Hepatocyte (in vitro differentiated cells): ENCODE measurements around the gene MYCBPAP. TPM values are rescaled to one million over a fixed set of nuclear protein-coding genes. Genes with fewer than 3 reads are reported as not detected.

Experiments
- DNase-seq: peaks from one replicate; pipeline ENCODE4 v3.0.0-alpha.2; 2016; ENCODE audit warnings: low spot score
- H2AFZ ChIP-seq: fragments of 200-600 bp; sonication (generic); 2 replicates; pipeline ENCODE4 v1.6.0; 2016; ENCODE audit warnings: antibody characterized with exemption, mild to moderate bottlenecking
- H3K27ac ChIP-seq: fragments of 200-600 bp; sonication (generic); 2 replicates; pipeline ENCODE4 v1.5.1; 2016; ENCODE audit warnings: mild to moderate bottlenecking
- H3K27me3 ChIP-seq: fragments of 200-600 bp; sonication (generic); 2 replicates; pipeline ENCODE4 v1.6.1; 2016
- H3K36me3 ChIP-seq: fragments of 200-600 bp; sonication (generic); replicated peaks from 2 replicates; pipeline ENCODE4 v1.5.1; 2016; ENCODE audit warnings: low read depth; ENCODE audit not compliant: insufficient read depth
- H3K4me1 ChIP-seq: fragments of 200-600 bp; sonication (generic); 2 replicates; pipeline ENCODE4 v1.5.1; 2016; ENCODE audit warnings: mild to moderate bottlenecking, moderate library complexity; ENCODE audit not compliant: insufficient read depth
- H3K4me2 ChIP-seq: fragments of 200-600 bp; sonication (generic); 2 replicates; pipeline ENCODE4 v1.6.0; 2016
- H3K4me3 ChIP-seq: fragments of 200-600 bp; sonication (generic); 2 replicates; pipeline ENCODE4 v1.5.1; 2016; ENCODE audit warnings: mild to moderate bottlenecking
- H3K79me2 ChIP-seq: fragments of 200-600 bp; sonication (generic); 2 replicates; pipeline ENCODE4 v1.6.0; 2017; ENCODE audit warnings: mild to moderate bottlenecking
- H3K9me2 ChIP-seq: fragments of 200-600 bp; sonication (generic); replicated peaks from 2 replicates; pipeline ENCODE4 v1.6.0; 2017; ENCODE audit warnings: mild to moderate bottlenecking; ENCODE audit not compliant: insufficient read depth
- H3K9me3 ChIP-seq: fragments of 200-600 bp; sonication (generic); 2 replicates; pipeline ENCODE4 v1.5.1; 2016; ENCODE audit warnings: low read depth, mild to moderate bottlenecking
- H4K20me1 ChIP-seq: fragments of 200-600 bp; sonication (generic); 2 replicates; pipeline ENCODE4 v1.6.0; 2016; ENCODE audit warnings: mild to moderate bottlenecking; ENCODE audit not compliant: insufficient read depth, poor library complexity, severe bottlenecking
- CTCF ChIP-seq: fragments of 200-600 bp; sonication (generic); IDR thresholded peaks from 2 replicates; pipeline ENCODE4 v1.5.1; 2016; ENCODE audit warnings: antibody characterized with exemption, mild to moderate bottlenecking; ENCODE audit not compliant: poor library complexity
- EZH2 ChIP-seq: fragments of 200-600 bp; sonication (generic); IDR thresholded peaks from 2 replicates; pipeline ENCODE4 v1.6.1; 2016; ENCODE audit warnings: antibody characterized with exemption, mild to moderate bottlenecking, borderline replicate concordance
- EZH2phosphoT487 ChIP-seq: fragments of 200-600 bp; sonication (generic); IDR thresholded peaks from one replicate; pipeline ENCODE4 v1.6.1; 2018; ENCODE audit warnings: antibody characterized with exemption, mild to moderate bottlenecking, low read depth, moderate library complexity; ENCODE audit not compliant: unreplicated experiment, severe bottlenecking
- WGBS: methylation state at CpG from one replicate; pipeline ENCODE4 v1.1.6; 2016; ENCODE audit warnings: low lambda C conversion rate; ENCODE audit errors: missing lambda C conversion rate; 5-methylcytosine and 5-hydroxymethylcytosine counted together
- polyA plus RNA-seq: library from polyadenylated mRNA; unstranded; fragments of >200 nt; fragmentation: Nextera tagmentation; extraction: Ambion mirVana; gene quantifications from 2 replicates; pipeline ENCODE4 v1.2.1, GENCODE V29; 2016
- total RNA-seq: library from RNA; depleted of rRNA; stranded (reverse); fragments of >200 nt; gene quantifications from 2 replicates; pipeline ENCODE4 v1.2.3, GENCODE V29; 2014

The MYCBPAP gene
- total and polyA plus RNA-seq, 2 experiments from 2014 or later = 0.43 to 0.70 TPM

DNA sequence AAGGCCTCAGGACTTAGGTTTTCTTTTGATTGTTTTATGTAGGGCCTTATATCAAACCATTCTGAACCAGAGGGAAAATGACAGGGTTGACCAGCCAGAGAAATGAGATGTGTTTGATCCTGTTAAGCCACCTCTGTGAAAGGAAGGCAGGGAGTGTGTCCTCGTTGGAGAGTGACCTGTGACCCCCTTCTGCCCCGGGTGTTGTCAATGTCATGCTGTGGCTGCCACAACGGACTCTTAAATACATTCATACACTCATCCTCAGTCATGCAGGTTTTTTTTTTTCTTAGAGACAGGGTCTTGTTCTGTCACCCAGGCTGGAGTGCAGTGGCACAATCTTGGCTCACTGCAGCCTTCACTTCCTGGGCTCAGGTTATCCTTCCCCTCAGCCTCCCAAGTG, 6.1 kb downstream of the MYCBPAP start:
- Histone ChIP-seq H4K20me1 (no peaks in the 10 kb centered on the region), H3K4me3 (no peak overlapping the region), H3K36me3 (no peaks in the 10 kb centered on the region), H3K79me2 (no peaks in the 10 kb centered on the region), H3K27ac (no peak overlapping the region), H3K9me2 (no peaks in the 10 kb centered on the region), H2AFZ (no peak overlapping the region), H3K27me3 (no peaks in the 10 kb centered on the region), H3K4me1 (peaks cover 11% of the 10 kb centered on the region), H3K4me2 (no peak overlapping the region), H3K9me3 (no peaks in the 10 kb centered on the region)
- no peak for DNase-seq
- 39% methylated on average over 3 of the region's 3 CpGs for WGBS
- no peak for TF ChIP-seq EZH2phosphoT487
- no peak for TF ChIP-seq CTCF
- TF ChIP-seq EZH2 = no peak

GRCh38 chr17:50514936-50515702, 6.9 kb downstream of the MYCBPAP start:
- 72% methylated on average over 6 of the region's 6 CpGs for WGBS
- Histone ChIP-seq H2AFZ (no peak overlapping the region), H3K79me2 (no peaks in the 10 kb centered on the region), H3K4me3 (no peak overlapping the region), H3K36me3 (no peaks in the 10 kb centered on the region), H3K27me3 (no peaks in the 10 kb centered on the region), H3K9me2 (no peaks in the 10 kb centered on the region), H3K4me2 (no peak overlapping the region), H4K20me1 (no peaks in the 10 kb centered on the region), H3K9me3 (no peaks in the 10 kb centered on the region), H3K4me1 (peaks cover 11% of the 10 kb centered on the region), H3K27ac (no peak overlapping the region)
- DNase-seq = no peak
- no peak for TF ChIP-seq CTCF
- no peak for TF ChIP-seq EZH2
- no peak for TF ChIP-seq EZH2phosphoT487

- WGBS = 93% methylated on average over 4 of the region's 4 CpGs
- Histone ChIP-seq H3K36me3 (no peaks in the 10 kb centered on the region), H3K4me3 (no peak overlapping the region), H3K9me2 (no peaks in the 10 kb centered on the region), H3K4me1 (peaks cover 11% of the 10 kb centered on the region), H3K79me2 (no peaks in the 10 kb centered on the region), H4K20me1 (no peaks in the 10 kb centered on the region), H3K27me3 (no peaks in the 10 kb centered on the region), H2AFZ (no peak overlapping the region), H3K4me2 (no peak overlapping the region), H3K9me3 (no peaks in the 10 kb centered on the region), H3K27ac (no peak overlapping the region)
- TF ChIP-seq EZH2phosphoT487 = no peak
- no peak for TF ChIP-seq EZH2
- TF ChIP-seq CTCF = no peak
- DNase-seq = no peak
These were observed 8.8 kb downstream of the MYCBPAP start for GRCh38 chr17:50517011-50517410.
